Liver (tissue), 9 donors: ENCODE data around the gene EHBP1. TPM values are rescaled to one million over a fixed set of nuclear protein-coding genes. Genes with fewer than 3 reads are reported as not detected.

ENCODE experiments used
- DNase-seq: peaks from one replicate; pipeline ENCODE4 v3.0.0-alpha.2; 2017; ENCODE audit warnings: low spot score
- H3K27ac ChIP-seq, 2 donors: one replicate each; pipeline ENCODE4 v1.7.0; 2013; ENCODE audit warnings: inconsistent platforms in 2 of 2, low read length in 2 of 2, control low read depth in 1 of 2, low read depth in 1 of 2, mild to moderate bottlenecking in 1 of 2
- H3K27me3 ChIP-seq, 4 donors: one replicate each; pipeline versions ENCODE4 v1.6.1 to v1.7.0; 2013; ENCODE audit warnings: low read length in 3 of 4, inconsistent platforms in 1 of 4, mild to moderate bottlenecking in 1 of 4, moderate library complexity in 1 of 4; ENCODE audit not compliant: control insufficient read depth in 4 of 4, insufficient read depth in 4 of 4
- H3K36me3 ChIP-seq, 4 donors: one replicate each; pipeline versions ENCODE4 v1.6.1 to v1.7.0; 2013; ENCODE audit warnings: low read length in 3 of 4, mild to moderate bottlenecking in 3 of 4, low read depth in 1 of 4, moderate library complexity in 1 of 4; ENCODE audit not compliant: control insufficient read depth in 4 of 4, insufficient read depth in 3 of 4
- H3K4me1 ChIP-seq, 4 donors: one replicate each; pipeline versions ENCODE4 v1.6.1 to v1.7.0; 2013; ENCODE audit warnings: low read length in 3 of 4, mild to moderate bottlenecking in 3 of 4, moderate library complexity in 1 of 4; ENCODE audit not compliant: control insufficient read depth in 4 of 4, insufficient read depth in 4 of 4
- H3K4me3 ChIP-seq, 3 donors: one replicate each; pipeline versions ENCODE4 v1.6.1 to v1.7.0; 2013; ENCODE audit warnings: low read length in 3 of 3, control low read depth in 1 of 3, low read depth in 1 of 3, mild to moderate bottlenecking in 1 of 3
- H3K9ac ChIP-seq, 2 donors: one replicate each; pipeline ENCODE4 v1.7.0; 2013; ENCODE audit warnings: low read length in 2 of 2, mild to moderate bottlenecking in 2 of 2, moderate library complexity in 2 of 2, control low read depth in 1 of 2, low read depth in 1 of 2
- H3K9me3 ChIP-seq, 4 donors: one replicate each; pipeline versions ENCODE4 v1.6.1 to v1.7.0; 2013; ENCODE audit warnings: low read length in 3 of 4; ENCODE audit not compliant: control insufficient read depth in 4 of 4
- ATF3 ChIP-seq: IDR thresholded peaks from 2 replicates; pipeline ENCODE4 v1.6.1; 2016; ENCODE audit warnings: antibody characterized with exemption
- CTCF ChIP-seq: fragments of 150-350 bp; IDR thresholded peaks from 2 replicates; pipeline ENCODE4 v1.5.1; 2017; ENCODE audit warnings: improper control_type of control experiment, low read depth, low read length; ENCODE audit not compliant: missing input control
- FOXA1 ChIP-seq: IDR thresholded peaks from 2 replicates; pipeline ENCODE4 v1.6.1; 2016; ENCODE audit warnings: antibody characterized with exemption
- HNF4A ChIP-seq, 2 donors: conservative IDR thresholded peaks; 2 replicates each; pipeline ENCODE4 v1.6.1; 2016; ENCODE audit warnings: antibody characterized with exemption in 2 of 2, mild to moderate bottlenecking in 2 of 2
- HNF4G ChIP-seq: IDR thresholded peaks from 2 replicates; pipeline ENCODE4 v1.6.1; 2016; ENCODE audit warnings: antibody characterized with exemption
- MAX ChIP-seq: IDR thresholded peaks from 2 replicates; pipeline ENCODE4 v1.6.1; 2016; ENCODE audit warnings: antibody characterized with exemption
- RAD21 ChIP-seq, 2 donors: IDR thresholded peaks; 2 replicates each; pipeline ENCODE4 v1.6.1; 2016; ENCODE audit warnings: antibody characterized with exemption in 2 of 2, mild to moderate bottlenecking in 2 of 2
- REST ChIP-seq: IDR thresholded peaks from 2 replicates; pipeline ENCODE4 v1.6.1; 2016; ENCODE audit warnings: antibody characterized with exemption, mild to moderate bottlenecking
- SP1 ChIP-seq: IDR thresholded peaks from 2 replicates; pipeline ENCODE4 v1.6.1; 2018; ENCODE audit warnings: antibody characterized with exemption, mild to moderate bottlenecking
- TAF1 ChIP-seq: conservative IDR thresholded peaks from 2 replicates; pipeline ENCODE4 v1.6.1; 2016; ENCODE audit warnings: antibody characterized with exemption, mild to moderate bottlenecking
- WGBS: extraction: QIAGEN DNeasy Blood & Tissue Kit; methylation state at CpG from one replicate; pipeline ENCODE4 v1.1.7; 2013; 5-methylcytosine and 5-hydroxymethylcytosine counted together
- polyA plus RNA-seq, 2 donors: library from polyadenylated mRNA; stranded (reverse) in 1 of 2; unstranded in 1 of 2; fragments of 200-250 nt in 1 of 2; fragments of >200 nt in 1 of 2; fragmentation: Nextera tagmentation in 1 of 2; extraction: Ambion mirVana in 1 of 2; gene quantifications; one replicate each; pipeline versions ENCODE4 v1.2.1 to v1.2.3, GENCODE V29; 2013 to 2015
- total RNA-seq, 2 donors: library from RNA; depleted of rRNA; stranded (reverse); fragments of >200 nt; gene quantifications; one replicate each; pipeline ENCODE4 v1.2.3, GENCODE V29; 2014
- TF ChIP-seq, protein P1 (sequence below): IDR thresholded peaks from 2 replicates; pipeline ENCODE4 v1.6.1; 2016; ENCODE audit warnings: antibody characterized with exemption
- donor health status: healthy.
- donor health status: healthy.
- donor health status: healthy.
- donor health status: healthy.
- donor health status: healthy.

The EHBP1 gene
- total and polyA plus RNA-seq, 4 donors, result 16.6 to 85.8 (median 24.4) TPM

GRCh38 chr2:62785810-62786597 lies 80.5 kb downstream of the EHBP1 start:
- Histone ChIP-seq H3K9me3 (no peaks in the 10 kb centered on the region), H3K27me3 (no peaks in the 10 kb centered on the region), H3K4me3 (no peak overlapping the region), H3K36me3 (no peaks in the 10 kb centered on the region), H3K9ac (no peak overlapping the region), H3K4me1 (peaks cover 3 to 40% (median 21%) of the 10 kb centered on the region in 4 donors), H3K27ac (no peak overlapping the region)
- WGBS, result 88% methylated on average over 4 of the region's 4 CpGs
- no peak for DNase-seq
- no peak for TF ChIP-seq HNF4A (conservative IDR thresholded peaks at IDR 0.05)
- TF ChIP-seq ATF3, result peak; percentile 67
- no peak for TF ChIP-seq FOXA1

- 56% methylated on average over 2 of the region's 2 CpGs for WGBS
- Histone ChIP-seq H3K27me3 (no peaks in the 10 kb centered on the region), H3K9me3 (no peaks in the 10 kb centered on the region), H3K9ac (no peak overlapping the region), H3K4me3 (no peak overlapping the region), H3K36me3 (no peaks in the 10 kb centered on the region), H3K4me1 (peaks cover 3 to 41% (median 21%) of the 10 kb centered on the region in 4 donors), H3K27ac (no peak overlapping the region)
- no peak for DNase-seq
- peak; percentile 43 for TF ChIP-seq CTCF
- TF ChIP-seq HNF4G, result no peak
- peak; percentile 80 to 86 for TF ChIP-seq RAD21 (IDR thresholded peaks at IDR 0.05)
- no peak for TF ChIP-seq HNF4A (conservative IDR thresholded peaks at IDR 0.05)
- TF ChIP-seq, protein P1, sequence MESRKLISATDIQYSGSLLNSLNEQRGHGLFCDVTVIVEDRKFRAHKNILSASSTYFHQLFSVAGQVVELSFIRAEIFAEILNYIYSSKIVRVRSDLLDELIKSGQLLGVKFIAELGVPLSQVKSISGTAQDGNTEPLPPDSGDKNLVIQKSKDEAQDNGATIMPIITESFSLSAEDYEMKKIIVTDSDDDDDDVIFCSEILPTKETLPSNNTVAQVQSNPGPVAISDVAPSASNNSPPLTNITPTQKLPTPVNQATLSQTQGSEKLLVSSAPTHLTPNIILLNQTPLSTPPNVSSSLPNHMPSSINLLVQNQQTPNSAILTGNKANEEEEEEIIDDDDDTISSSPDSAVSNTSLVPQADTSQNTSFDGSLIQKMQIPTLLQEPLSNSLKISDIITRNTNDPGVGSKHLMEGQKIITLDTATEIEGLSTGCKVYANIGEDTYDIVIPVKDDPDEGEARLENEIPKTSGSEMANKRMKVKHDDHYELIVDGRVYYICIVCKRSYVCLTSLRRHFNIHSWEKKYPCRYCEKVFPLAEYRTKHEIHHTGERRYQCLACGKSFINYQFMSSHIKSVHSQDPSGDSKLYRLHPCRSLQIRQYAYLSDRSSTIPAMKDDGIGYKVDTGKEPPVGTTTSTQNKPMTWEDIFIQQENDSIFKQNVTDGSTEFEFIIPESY, result no peak
Observed at GRCh38 chr2:62787386-62787785, 81.9 kb downstream of the EHBP1 start.

DNA sequence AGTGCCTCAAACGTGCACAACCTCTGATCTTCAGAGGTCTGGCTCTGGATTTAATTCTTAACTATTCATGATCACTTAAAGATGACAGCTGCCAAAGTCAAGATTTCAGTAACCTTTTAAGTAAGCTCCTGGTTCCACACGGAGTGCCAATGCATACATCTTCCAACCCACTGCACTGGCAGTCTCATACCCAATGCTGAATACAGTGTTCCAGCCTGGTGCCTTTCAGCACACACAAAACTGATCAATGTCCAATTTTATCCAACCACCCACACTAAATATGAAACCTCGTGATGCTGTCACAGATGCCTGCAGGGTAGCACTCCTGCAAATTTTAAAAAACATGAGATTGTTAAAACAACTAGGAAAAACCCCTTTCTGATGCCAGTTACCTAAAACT lies 84.0 kb downstream of the EHBP1 start:
- WGBS, result 21% methylated on average over 3 of the region's 3 CpGs
- no peaks in the 10 kb centered on the region for H3K9me3 ChIP-seq
- TF ChIP-seq, protein P1, result peak; percentile 15
- TF ChIP-seq REST, result no peak
- no peak for TF ChIP-seq RAD21 (IDR thresholded peaks at IDR 0.05)
- no peak for TF ChIP-seq TAF1
- no peak for TF ChIP-seq MAX
- TF ChIP-seq ATF3, result no peak
- peak; percentile 54 for TF ChIP-seq SP1
- peak; percentile 41 to 53 for TF ChIP-seq HNF4A (conservative IDR thresholded peaks at IDR 0.05)
- TF ChIP-seq HNF4G, result no peak
- no peak overlapping the region for H3K9ac ChIP-seq
- no peak for DNase-seq
- H3K4me3 ChIP-seq, result no peak overlapping the region
- H3K36me3 ChIP-seq, result no peaks in the 10 kb centered on the region
- H3K27ac ChIP-seq, result no peak overlapping the region
- H3K4me1 ChIP-seq, result peaks cover 5 to 52% (median 22%) of the 10 kb centered on the region in 4 donors
- H3K27me3 ChIP-seq, result no peaks in the 10 kb centered on the region
